BJ (cell line): ENCODE results near the gene GALNT1. TPM values are rescaled to one million over a fixed set of nuclear protein-coding genes. Genes with fewer than 3 reads are reported as not detected.

Experiments used
- CTCF ChIA-PET: fragments of 350-600 bp; formaldehyde crosslinking; extraction: SDS; loops from one replicate; lab custom pipeline; 2021; ENCODE audit warnings: antibody characterized with exemption, inconsistent platforms; lab: Yijun Ruan, JAX
- POLR2A ChIA-PET: fragments of 300-600 bp; sonication (Branson Sonifier 250); formaldehyde crosslinking; extraction: SDS; loops from one replicate; lab custom pipeline; 2021; ENCODE audit warnings: antibody characterized with exemption; lab: Charles Lee
- DNase-seq: peaks from one replicate; pipeline ENCODE4 v3.0.0-alpha.2; 2011; ENCODE audit warnings: low read depth
- H3K27me3 ChIP-seq: 2 replicates; pipeline ENCODE4 v1.6.0; 2011; ENCODE audit warnings: low read length; ENCODE audit not compliant: control insufficient read depth, insufficient read depth
- H3K36me3 ChIP-seq: 2 replicates; pipeline ENCODE4 v1.5.1; 2011; ENCODE audit warnings: low read length; ENCODE audit not compliant: control insufficient read depth, insufficient read depth
- H3K4me3 ChIP-seq: 2 replicates; pipeline ENCODE4 v1.5.1; 2011; ENCODE audit warnings: low read depth, mild to moderate bottlenecking, control low read depth, low read length
- polyA plus RNA-seq: library from polyadenylated mRNA; depleted of rRNA; stranded (reverse); fragments of >200 nt; gene quantifications from 2 replicates; pipeline ENCODE4 v1.2.3, GENCODE V29; 2011
- TF ChIP-seq, protein P1 (sequence below): IDR thresholded peaks from 2 replicates; pipeline ENCODE4 v1.5.1; 2011; ENCODE audit warnings: low read depth, mild to moderate bottlenecking, control low read depth, inconsistent platforms, low read length, moderate library complexity; ENCODE audit not compliant: insufficient read depth

The GALNT1 gene
- polyA plus RNA-seq, 1 experiment, result 23.3 TPM

GRCh38 chr18:35581898-35582641 is 530 bp downstream of the GALNT1 start:
- H3K4me3 ChIP-seq, result peak overlapping the region; percentile 73
- TF ChIP-seq, protein P1, sequence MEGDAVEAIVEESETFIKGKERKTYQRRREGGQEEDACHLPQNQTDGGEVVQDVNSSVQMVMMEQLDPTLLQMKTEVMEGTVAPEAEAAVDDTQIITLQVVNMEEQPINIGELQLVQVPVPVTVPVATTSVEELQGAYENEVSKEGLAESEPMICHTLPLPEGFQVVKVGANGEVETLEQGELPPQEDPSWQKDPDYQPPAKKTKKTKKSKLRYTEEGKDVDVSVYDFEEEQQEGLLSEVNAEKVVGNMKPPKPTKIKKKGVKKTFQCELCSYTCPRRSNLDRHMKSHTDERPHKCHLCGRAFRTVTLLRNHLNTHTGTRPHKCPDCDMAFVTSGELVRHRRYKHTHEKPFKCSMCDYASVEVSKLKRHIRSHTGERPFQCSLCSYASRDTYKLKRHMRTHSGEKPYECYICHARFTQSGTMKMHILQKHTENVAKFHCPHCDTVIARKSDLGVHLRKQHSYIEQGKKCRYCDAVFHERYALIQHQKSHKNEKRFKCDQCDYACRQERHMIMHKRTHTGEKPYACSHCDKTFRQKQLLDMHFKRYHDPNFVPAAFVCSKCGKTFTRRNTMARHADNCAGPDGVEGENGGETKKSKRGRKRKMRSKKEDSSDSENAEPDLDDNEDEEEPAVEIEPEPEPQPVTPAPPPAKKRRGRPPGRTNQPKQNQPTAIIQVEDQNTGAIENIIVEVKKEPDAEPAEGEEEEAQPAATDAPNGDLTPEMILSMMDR, result no peak
- POLR2A ChIA-PET, result interaction anchor here (0.6 kb wide), 1 partner anchor 102 kb away, joined by 4 read pairs; no protein-coding TSS in a partner anchor
- H3K36me3 ChIP-seq, result no peaks in the 10 kb centered on the region
- CTCF ChIA-PET, result interaction anchor here (0.7 kb wide), 1 partner anchor 18 kb away, joined by 3 read pairs; no protein-coding TSS in a partner anchor
- no peaks in the 10 kb centered on the region for H3K27me3 ChIP-seq
- DNase-seq, result no peak

GRCh38 chr18:35582899-35583558 is 1.5 kb downstream of the GALNT1 start:
- no peak for DNase-seq
- H3K27me3 ChIP-seq, result no peaks in the 10 kb centered on the region
- TF ChIP-seq, protein P1, result no peak
- ChIA-PET POLR2A (interaction anchor here (0.6 kb wide), 1 partner anchor 654 kb away, joined by 4 read pairs; no protein-coding TSS in a partner anchor), CTCF (interaction anchor here (0.7 to 0.9 kb wide), 2 partner anchors 17 to 116 kb away, joined by 3 read pairs; no protein-coding TSS in a partner anchor)
- no peaks in the 10 kb centered on the region for H3K36me3 ChIP-seq
- H3K4me3 ChIP-seq, result no peak overlapping the region

DNA sequence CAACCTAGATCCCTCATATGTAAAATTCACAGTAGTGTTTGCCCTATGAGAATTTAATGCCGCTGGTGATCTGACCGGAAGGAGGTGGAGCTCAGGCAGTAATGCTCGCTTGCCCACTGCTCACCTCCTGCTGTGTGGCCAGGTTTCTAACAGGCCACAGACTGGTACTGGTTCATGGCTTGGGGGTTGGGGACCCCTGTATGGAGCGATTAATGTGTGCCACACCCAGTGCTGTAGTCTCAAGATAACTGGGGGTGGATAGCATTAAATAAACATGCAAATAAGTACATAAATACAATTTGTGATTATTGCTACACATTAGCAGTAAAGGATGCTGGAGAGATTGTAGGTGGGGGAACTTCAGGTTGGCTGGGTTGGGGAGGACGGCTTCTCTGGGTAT is 3.2 kb downstream of the GALNT1 start:
- POLR2A ChIA-PET, result no interaction called here
- CTCF ChIA-PET, result no interaction called here
- no peaks in the 10 kb centered on the region for H3K27me3 ChIP-seq
- no peaks in the 10 kb centered on the region for H3K36me3 ChIP-seq
- TF ChIP-seq, protein P1, result no peak
- H3K4me3 ChIP-seq, result no peak overlapping the region
- no peak for DNase-seq

DNA sequence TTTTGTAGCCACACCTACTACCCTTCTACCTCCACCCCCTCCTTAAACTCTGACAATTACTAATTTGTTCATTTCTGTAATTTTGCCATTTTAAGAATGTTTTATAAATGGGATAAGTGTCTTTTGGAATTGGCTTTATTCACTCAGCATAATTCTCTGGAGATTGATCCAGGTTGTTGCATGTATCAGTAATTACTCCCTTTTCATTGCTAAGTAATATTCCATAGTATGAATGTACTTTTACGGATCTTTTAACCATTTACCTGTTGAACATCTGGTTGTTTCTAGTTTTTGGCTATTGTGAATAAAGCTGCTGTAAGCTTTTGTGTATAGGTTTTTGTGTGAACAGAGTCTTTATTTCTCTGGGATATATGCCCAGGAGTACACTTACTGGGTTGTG is 4.1 kb downstream of the GALNT1 start:
- no peaks in the 10 kb centered on the region for H3K27me3 ChIP-seq
- no peak overlapping the region for H3K4me3 ChIP-seq
- H3K36me3 ChIP-seq, result no peaks in the 10 kb centered on the region
- ChIA-PET POLR2A (no interaction called here), CTCF (no interaction called here)
- DNase-seq, result no peak
- TF ChIP-seq, protein P1, result no peak

DNA sequence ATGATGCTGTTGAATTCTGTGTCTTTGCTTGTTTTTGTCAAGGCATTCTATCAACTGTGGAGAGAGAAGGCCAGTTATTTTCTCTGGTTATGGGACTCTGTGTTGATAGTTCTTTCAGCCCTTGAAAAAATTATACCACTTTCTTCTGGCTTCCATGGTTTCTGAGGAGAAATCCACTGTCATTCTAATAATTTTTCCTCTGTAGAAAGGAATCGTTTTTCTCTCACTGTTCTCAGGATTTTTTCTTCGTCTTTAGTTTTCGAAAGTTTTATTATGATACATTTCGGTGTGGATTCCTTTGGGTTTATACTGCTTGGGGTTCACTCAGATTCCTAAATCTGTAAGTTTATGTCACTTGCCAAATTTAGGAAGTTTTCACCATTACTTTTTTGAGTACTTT is 6.6 kb downstream of the GALNT1 start:
- no peak for DNase-seq
- Histone ChIP-seq H3K27me3 (no peaks in the 10 kb centered on the region), H3K4me3 (no peak overlapping the region), H3K36me3 (no peaks in the 10 kb centered on the region)
- TF ChIP-seq, protein P1, result no peak
- ChIA-PET POLR2A (no interaction called here), CTCF (no interaction called here)
